ENCODE data around the gene TBC1D22A. TPM values are rescaled to one million over a fixed set of nuclear protein-coding genes. Genes with fewer than 3 reads are reported as not detected.

The TBC1D22A gene
- polyA plus RNA-seq, 4 donors: 17.7 to 26.4 (median 21.0) TPM

DNA sequence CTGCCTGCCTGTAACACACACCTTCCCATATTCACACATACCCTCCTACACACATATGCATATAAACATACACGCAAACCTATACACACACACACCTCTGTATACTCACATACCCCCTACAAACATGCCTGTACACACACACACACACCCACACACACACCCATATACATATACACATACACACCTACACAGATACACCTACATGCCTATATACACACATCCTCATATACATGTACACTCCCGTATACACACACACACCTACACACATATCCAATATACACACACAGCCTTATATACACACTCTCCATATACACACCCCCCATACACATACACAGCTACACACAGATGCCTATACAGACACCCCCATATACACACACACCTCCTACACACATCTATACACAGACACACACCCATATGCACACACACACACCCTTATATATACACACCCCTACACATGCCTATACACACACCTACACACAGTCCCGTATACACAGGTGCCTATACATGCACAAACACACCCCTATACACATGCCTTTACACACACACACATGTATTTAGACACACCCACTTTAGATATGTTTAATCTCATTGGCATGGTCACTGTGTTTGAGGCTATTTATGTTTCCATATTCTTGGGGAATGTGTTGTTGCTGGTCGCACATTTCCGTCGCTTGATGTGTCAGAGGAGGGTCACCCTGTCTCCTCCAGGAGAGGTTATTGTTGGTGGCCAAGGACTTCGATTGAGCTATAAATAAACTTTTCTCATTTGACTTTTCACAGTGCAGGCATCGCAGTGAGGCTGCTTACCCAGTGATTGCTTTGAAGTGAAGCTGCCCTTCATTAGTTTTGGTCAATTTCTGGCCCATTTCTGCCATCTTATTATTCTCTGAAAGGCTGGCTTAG lies 243.3 kb downstream of the TBC1D22A start:
- H3K4me1 ChIP-seq (ENCODE audit: control insufficient read depth in 3 of 3, insufficient read depth in 2 of 3, low read depth in 1 of 3, low read length in 2 of 3): peaks cover 0 to under 1% (median 0%) of the 10 kb centered on the region in 3 donors

DNA sequence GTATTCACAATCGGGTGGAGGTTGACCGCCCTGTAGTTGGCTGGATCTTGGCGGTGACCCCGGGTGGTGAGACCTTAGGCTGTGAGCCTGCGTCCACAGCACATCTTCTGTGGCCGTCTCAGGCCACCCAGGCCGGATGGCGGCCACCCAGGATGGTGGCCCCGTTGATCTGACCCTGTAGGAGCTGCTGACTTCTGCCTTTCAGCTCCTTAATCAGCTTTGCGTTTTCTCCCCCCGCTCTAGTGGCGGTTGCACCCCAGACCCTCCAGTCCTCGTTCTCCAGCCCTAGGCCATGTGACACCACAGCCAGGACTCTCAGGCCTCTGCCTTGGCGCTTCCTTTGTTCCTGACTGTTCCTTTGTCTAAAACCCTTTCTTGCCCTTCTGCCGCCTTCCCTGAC lies 244.0 kb downstream of the TBC1D22A start:
- DNase-seq (no peak), FAIRE-seq (no peak)
- WGBS, 3 donors: 91 to 95% (median 92%) methylated on average over 15 of the region's 15 CpGs

More for the DNA sequence above, 243.3 kb downstream of the TBC1D22A start:
- H3K27me3 ChIP-seq (ENCODE audit: control insufficient read depth in 3 of 3, insufficient read depth in 3 of 3, low read length in 3 of 3): no peaks in the 10 kb centered on the region
- H3K4me3 ChIP-seq (ENCODE audit: low read depth in 1 of 3, low read length in 3 of 3): no peak overlapping the region
- no peaks in the 10 kb centered on the region for H3K9me3 ChIP-seq (ENCODE audit: control insufficient read depth in 2 of 2, insufficient read depth in 1 of 2, low read depth in 1 of 2, low read length in 1 of 2)
- FAIRE-seq: no peak
- WGBS, 3 donors: 95 to 97% (median 96%) methylated on average over 8 of the region's 8 CpGs
- DNase-seq: no peak
- no peak overlapping the region for H3K27ac ChIP-seq (ENCODE audit: low read depth in 1 of 3, low read length in 2 of 3)
- peaks cover 0 to 19% (median 0%) of the 10 kb centered on the region in 3 donors for H3K36me3 ChIP-seq (ENCODE audit: control insufficient read depth in 3 of 3, insufficient read depth in 2 of 3, low read depth in 1 of 3, low read length in 3 of 3)

DNA sequence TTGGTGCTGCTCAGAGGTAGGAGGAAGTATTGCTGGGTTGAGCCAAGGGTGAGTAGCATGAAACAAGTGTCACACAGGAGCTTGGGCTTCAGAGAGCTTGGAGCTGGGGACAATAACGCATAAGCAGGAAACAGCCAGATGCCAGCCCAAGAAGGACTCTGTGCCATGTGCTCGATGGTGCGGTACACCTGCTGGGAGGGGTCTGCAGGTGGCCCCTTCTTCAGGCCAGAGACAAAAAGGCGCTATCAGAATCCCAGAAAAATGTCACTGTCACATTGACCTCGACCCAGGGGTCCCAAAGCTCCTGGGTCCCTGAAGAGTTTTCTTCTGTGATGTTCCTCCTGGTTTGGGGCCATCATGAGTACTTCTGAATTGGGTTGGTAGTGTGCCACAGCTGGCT lies 244.4 kb downstream of the TBC1D22A start:
- Histone ChIP-seq H3K4me3 (ENCODE audit: low read depth in 1 of 3, low read length in 3 of 3) (no peak overlapping the region), H3K27me3 (ENCODE audit: control insufficient read depth in 3 of 3, insufficient read depth in 3 of 3, low read length in 3 of 3) (no peaks in the 10 kb centered on the region), H3K36me3 (ENCODE audit: control insufficient read depth in 3 of 3, insufficient read depth in 2 of 3, low read depth in 1 of 3, low read length in 3 of 3) (peaks cover 0 to 19% (median 0%) of the 10 kb centered on the region in 3 donors), H3K4me1 (ENCODE audit: control insufficient read depth in 3 of 3, insufficient read depth in 2 of 3, low read depth in 1 of 3, low read length in 2 of 3) (peaks cover 0 to 8% (median 0%) of the 10 kb centered on the region in 3 donors), H3K27ac (ENCODE audit: low read depth in 1 of 3, low read length in 2 of 3) (no peak overlapping the region), H3K9me3 (ENCODE audit: control insufficient read depth in 2 of 2, insufficient read depth in 1 of 2, low read depth in 1 of 2, low read length in 1 of 2) (no peaks in the 10 kb centered on the region)
- DNase-seq (no peak), FAIRE-seq (no peak)
- WGBS, 3 donors: 95 to 99% (median 97%) methylated on average over 5 of the region's 5 CpGs

More for the DNA sequence above, 244.0 kb downstream of the TBC1D22A start:
- H3K9me3 ChIP-seq (ENCODE audit: control insufficient read depth in 2 of 2, insufficient read depth in 1 of 2, low read depth in 1 of 2, low read length in 1 of 2): no peaks in the 10 kb centered on the region
- H3K4me1 ChIP-seq (ENCODE audit: control insufficient read depth in 3 of 3, insufficient read depth in 2 of 3, low read depth in 1 of 3, low read length in 2 of 3): peaks cover 0 to 7% (median 0%) of the 10 kb centered on the region in 3 donors
- H3K27me3 ChIP-seq (ENCODE audit: control insufficient read depth in 3 of 3, insufficient read depth in 3 of 3, low read length in 3 of 3): no peaks in the 10 kb centered on the region
- H3K4me3 ChIP-seq (ENCODE audit: low read depth in 1 of 3, low read length in 3 of 3): no peak overlapping the region
- no peak overlapping the region for H3K27ac ChIP-seq (ENCODE audit: low read depth in 1 of 3, low read length in 2 of 3)
- H3K36me3 ChIP-seq (ENCODE audit: control insufficient read depth in 3 of 3, insufficient read depth in 2 of 3, low read depth in 1 of 3, low read length in 3 of 3): peaks cover 0 to 19% (median 0%) of the 10 kb centered on the region in 3 donors

DNA sequence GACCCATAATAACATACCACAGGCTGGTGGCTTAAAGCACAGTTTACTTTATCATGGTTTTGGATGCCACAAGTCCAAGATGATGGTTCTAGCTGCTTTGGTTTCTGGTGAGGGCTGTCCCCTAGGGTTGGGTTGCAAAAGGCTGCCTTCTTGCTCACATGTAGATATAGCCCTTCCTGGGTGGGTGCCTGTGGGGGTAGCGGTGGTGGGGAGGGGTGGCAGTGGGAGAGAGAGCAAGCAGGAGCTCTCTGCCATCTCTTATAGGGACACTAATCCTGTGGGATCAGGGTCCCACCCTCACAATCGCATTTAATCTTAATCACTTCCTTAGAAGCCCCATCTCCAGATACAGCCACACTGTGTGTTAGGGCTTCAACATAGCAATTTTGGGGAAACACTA lies 245.0 kb downstream of the TBC1D22A start:
- no peak for DNase-seq
- peaks cover 0 to 14% (median 0%) of the 10 kb centered on the region in 3 donors for H3K4me1 ChIP-seq (ENCODE audit: control insufficient read depth in 3 of 3, insufficient read depth in 2 of 3, low read depth in 1 of 3, low read length in 2 of 3)
- no peak for FAIRE-seq

DNA sequence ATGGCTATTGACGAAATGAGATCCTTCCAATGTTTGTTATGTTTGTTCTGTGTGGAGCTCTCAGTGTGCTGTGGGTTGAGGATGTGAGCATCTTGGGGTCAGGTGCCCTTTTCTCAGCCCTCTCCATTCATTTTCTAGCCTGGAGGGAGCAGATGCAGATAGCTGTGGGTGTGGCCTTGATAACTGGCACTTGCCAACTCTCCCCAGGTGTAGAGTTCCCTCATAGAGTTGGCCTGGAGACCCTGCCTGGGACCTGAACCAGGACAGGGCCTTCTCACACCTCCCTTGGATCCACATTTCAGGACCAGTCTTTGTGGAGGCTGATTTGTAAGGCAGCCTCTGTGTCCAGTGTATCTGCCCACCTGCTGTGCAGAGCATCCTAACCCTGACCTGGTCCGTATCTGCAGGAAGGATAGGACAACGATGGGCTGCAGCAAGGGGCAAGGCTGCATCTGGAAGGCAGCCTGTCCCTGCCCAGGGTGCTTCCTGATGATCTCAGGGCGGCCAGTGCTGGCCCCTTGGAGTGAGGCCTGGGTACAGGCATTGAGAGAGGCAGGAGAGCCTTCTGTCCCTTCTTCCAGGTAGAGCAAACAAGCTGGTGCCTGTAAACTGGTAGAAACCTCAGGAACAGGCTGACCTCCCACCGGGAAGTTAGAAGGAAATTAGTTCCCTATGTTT lies 245.9 kb downstream of the TBC1D22A start:
- DNase-seq (no peak), FAIRE-seq (no peak)
- Histone ChIP-seq H3K4me3 (ENCODE audit: low read depth in 1 of 3, low read length in 3 of 3) (no peak overlapping the region), H3K27me3 (ENCODE audit: control insufficient read depth in 3 of 3, insufficient read depth in 3 of 3, low read length in 3 of 3) (no peaks in the 10 kb centered on the region), H3K27ac (ENCODE audit: low read depth in 1 of 3, low read length in 2 of 3) (no peak overlapping the region), H3K4me1 (ENCODE audit: control insufficient read depth in 3 of 3, insufficient read depth in 2 of 3, low read depth in 1 of 3, low read length in 2 of 3) (peaks cover 0 to 14% (median 0%) of the 10 kb centered on the region in 3 donors), H3K36me3 (ENCODE audit: control insufficient read depth in 3 of 3, insufficient read depth in 2 of 3, low read depth in 1 of 3, low read length in 3 of 3) (peaks cover 0 to 23% (median 0%) of the 10 kb centered on the region in 3 donors), H3K9me3 (ENCODE audit: control insufficient read depth in 2 of 2, insufficient read depth in 1 of 2, low read depth in 1 of 2, low read length in 1 of 2) (no peaks in the 10 kb centered on the region)
- 95 to 100% (median 99%) methylated on average over 5 of the region's 5 CpGs for WGBS, 3 donors

More for the DNA sequence above, 245.0 kb downstream of the TBC1D22A start:
- H3K4me3 ChIP-seq (ENCODE audit: low read depth in 1 of 3, low read length in 3 of 3): no peak overlapping the region
- no peak overlapping the region for H3K27ac ChIP-seq (ENCODE audit: low read depth in 1 of 3, low read length in 2 of 3)
- peaks cover 0 to 19% (median 0%) of the 10 kb centered on the region in 3 donors for H3K36me3 ChIP-seq (ENCODE audit: control insufficient read depth in 3 of 3, insufficient read depth in 2 of 3, low read depth in 1 of 3, low read length in 3 of 3)
- H3K27me3 ChIP-seq (ENCODE audit: control insufficient read depth in 3 of 3, insufficient read depth in 3 of 3, low read length in 3 of 3): no peaks in the 10 kb centered on the region
- H3K9me3 ChIP-seq (ENCODE audit: control insufficient read depth in 2 of 2, insufficient read depth in 1 of 2, low read depth in 1 of 2, low read length in 1 of 2): no peaks in the 10 kb centered on the region
- WGBS, 3 donors: 95 to 100% (median 100%) methylated on average over 2 of the region's 2 CpGs

DNA sequence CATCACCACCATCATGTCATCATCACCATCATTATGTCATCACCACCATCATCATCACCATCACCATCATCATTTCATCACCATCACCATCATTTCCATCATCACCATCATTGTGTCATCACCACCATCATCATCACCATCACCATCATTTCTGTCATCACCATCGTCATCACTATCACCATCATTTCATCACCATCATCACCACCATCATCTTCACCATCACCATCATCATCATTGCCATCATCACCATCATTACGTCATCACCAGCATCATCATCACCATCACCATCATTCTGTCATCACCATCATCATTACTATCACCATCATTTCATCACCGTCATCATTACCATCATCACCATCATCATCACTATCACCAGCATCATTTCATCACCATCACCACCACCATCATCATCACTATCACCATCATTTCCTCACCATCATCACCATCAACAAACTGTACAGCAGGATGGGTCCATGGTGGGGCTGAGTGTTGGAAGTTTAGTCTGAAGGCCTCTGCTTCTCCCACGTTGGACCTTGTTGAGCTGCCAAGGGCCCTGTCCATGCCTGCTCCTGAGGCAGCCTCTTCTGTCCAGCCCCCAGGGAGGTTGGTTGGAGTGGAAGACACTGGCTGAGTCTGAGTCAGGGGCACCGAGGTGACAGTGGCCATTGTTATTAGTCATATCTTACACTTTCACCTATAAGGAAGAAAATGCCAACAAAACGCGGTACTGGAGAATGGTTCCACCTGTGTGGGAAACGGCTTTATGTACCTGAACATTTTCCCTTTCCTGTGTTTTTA lies 247.1 kb downstream of the TBC1D22A start:
- Histone ChIP-seq H3K4me3 (ENCODE audit: low read depth in 1 of 3, low read length in 3 of 3) (no peak overlapping the region), H3K27ac (ENCODE audit: low read depth in 1 of 3, low read length in 2 of 3) (no peak overlapping the region), H3K4me1 (ENCODE audit: control insufficient read depth in 3 of 3, insufficient read depth in 2 of 3, low read depth in 1 of 3, low read length in 2 of 3) (peaks cover 0 to 17% (median 0%) of the 10 kb centered on the region in 3 donors), H3K36me3 (ENCODE audit: control insufficient read depth in 3 of 3, insufficient read depth in 2 of 3, low read depth in 1 of 3, low read length in 3 of 3) (peaks cover 0 to 25% (median 0%) of the 10 kb centered on the region in 3 donors), H3K27me3 (ENCODE audit: control insufficient read depth in 3 of 3, insufficient read depth in 3 of 3, low read length in 3 of 3) (no peaks in the 10 kb centered on the region), H3K9me3 (ENCODE audit: control insufficient read depth in 2 of 2, insufficient read depth in 1 of 2, low read depth in 1 of 2, low read length in 1 of 2) (no peaks in the 10 kb centered on the region)
- peak in 1 of 2 donors; percentile 17 for DNase-seq
- FAIRE-seq: no peak
- 84 to 90% (median 87%) methylated on average over 8 of the region's 8 CpGs for WGBS, 3 donors

DNA sequence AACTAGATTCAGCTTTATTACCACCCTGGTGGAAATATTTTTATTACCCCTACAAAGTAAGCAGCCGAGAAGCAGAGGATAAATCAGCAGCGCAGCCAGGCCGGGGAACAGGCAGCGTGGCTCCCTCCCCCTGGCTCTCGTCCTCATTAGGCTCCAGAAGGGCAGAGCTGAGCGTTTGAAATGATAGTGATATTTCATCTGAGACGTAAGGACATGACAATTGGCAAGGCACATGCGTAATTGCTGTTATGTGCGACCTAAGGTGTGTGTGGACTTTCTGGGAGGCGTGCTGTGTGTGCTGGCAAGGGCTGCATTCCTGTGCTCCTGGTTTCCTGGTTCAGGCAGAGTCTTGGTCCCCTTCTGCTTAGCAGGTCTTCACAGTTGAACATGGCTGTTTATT lies 247.8 kb downstream of the TBC1D22A start:
- no peak for FAIRE-seq

More for the DNA sequence above, 247.8 kb downstream of the TBC1D22A start:
- no peaks in the 10 kb centered on the region for H3K9me3 ChIP-seq (ENCODE audit: control insufficient read depth in 2 of 2, insufficient read depth in 1 of 2, low read depth in 1 of 2, low read length in 1 of 2)
- H3K27me3 ChIP-seq (ENCODE audit: control insufficient read depth in 3 of 3, insufficient read depth in 3 of 3, low read length in 3 of 3): no peaks in the 10 kb centered on the region
- H3K36me3 ChIP-seq (ENCODE audit: control insufficient read depth in 3 of 3, insufficient read depth in 2 of 3, low read depth in 1 of 3, low read length in 3 of 3): peaks cover 0 to 27% (median 0%) of the 10 kb centered on the region in 3 donors
- WGBS, 3 donors: 70 to 82% (median 71%) methylated on average over 10 of the region's 10 CpGs
- H3K4me1 ChIP-seq (ENCODE audit: control insufficient read depth in 3 of 3, insufficient read depth in 2 of 3, low read depth in 1 of 3, low read length in 2 of 3): peaks cover 0 to 20% (median 0%) of the 10 kb centered on the region in 3 donors
- no peak overlapping the region for H3K27ac ChIP-seq (ENCODE audit: low read depth in 1 of 3, low read length in 2 of 3)
- DNase-seq: peak; percentile 7 to 50
- no peak overlapping the region for H3K4me3 ChIP-seq (ENCODE audit: low read depth in 1 of 3, low read length in 3 of 3)
